NB4 (cell line): Measurements from ENCODE around the gene IFNL2.
"Not testable (repeated sequence)": the region's sequence is repeated elsewhere in the genome, so short reads cannot be mapped to it uniquely, and the experiment has no call there.

Experiments used
- DNase-seq: peaks from one replicate; pipeline ENCODE4 v3.0.0; 2010; ENCODE audit warnings: low read depth
- H3K4me3 ChIP-seq: one replicate; pipeline ENCODE4 v1.5.1; 2011; ENCODE audit warnings: mild to moderate bottlenecking, low read depth, low read length, moderate library complexity
- MYC ChIP-seq: IDR thresholded peaks from 2 replicates; pipeline ENCODE4 v1.6.1; 2011; ENCODE audit warnings: low read depth, low read length
- POLR2A ChIP-seq: IDR thresholded peaks from 2 replicates; pipeline ENCODE4 v1.6.1; 2011; ENCODE audit warnings: mild to moderate bottlenecking; ENCODE audit not compliant: insufficient read length; ENCODE audit errors: extremely low read depth
- TF ChIP-seq, protein P1 (sequence below): IDR thresholded peaks from one replicate; pipeline ENCODE4 v1.5.1; 2012; ENCODE audit warnings: low read depth, low read length
- TF ChIP-seq, protein P2 (sequence below): IDR thresholded peaks from 2 replicates; pipeline ENCODE4 v1.6.1; 2011; ENCODE audit warnings: low read depth, low read length

The IFNL2 gene

DNA sequence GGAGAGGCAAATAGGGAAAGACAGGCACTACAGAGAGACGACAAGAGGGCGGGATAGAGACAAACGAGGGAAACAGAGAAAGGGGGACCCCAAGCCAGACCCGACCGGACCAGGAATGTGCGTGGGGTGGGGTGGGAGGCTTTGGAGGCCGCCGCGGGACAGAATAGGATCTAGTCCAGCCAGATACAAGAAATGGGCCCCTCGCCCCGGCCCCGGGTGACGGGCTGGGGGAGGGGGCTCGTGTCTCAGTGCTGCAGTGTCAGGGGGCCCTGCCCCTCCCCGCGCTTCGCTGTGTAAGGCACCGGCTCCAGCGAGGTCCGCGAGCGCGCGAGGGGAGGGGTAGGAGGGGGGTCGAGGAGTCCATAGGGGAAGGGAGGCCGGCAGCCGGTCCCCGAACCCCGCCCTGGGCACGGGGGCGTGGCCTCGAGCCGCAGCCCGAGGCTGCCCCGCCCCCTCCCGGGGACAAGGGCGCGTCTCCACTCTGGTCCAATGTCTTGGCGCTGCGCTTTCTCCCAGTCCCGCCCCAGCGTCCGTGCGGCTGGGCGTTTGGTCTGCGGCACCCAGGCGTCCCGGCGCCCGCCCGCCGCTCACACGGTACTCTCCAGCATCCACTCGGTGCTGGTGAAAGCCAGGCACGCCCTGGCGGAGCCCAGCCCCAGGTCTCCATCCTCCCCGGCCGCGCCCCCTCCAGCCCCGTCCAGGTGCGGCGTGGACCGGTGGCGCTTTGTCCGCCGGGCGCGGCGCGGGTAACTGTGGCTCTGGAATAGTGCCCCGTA is 39.0 kb downstream of the IFNL2 start:
- H3K4me3 ChIP-seq: no peak overlapping the region
- DNase-seq: no peak

DNA sequence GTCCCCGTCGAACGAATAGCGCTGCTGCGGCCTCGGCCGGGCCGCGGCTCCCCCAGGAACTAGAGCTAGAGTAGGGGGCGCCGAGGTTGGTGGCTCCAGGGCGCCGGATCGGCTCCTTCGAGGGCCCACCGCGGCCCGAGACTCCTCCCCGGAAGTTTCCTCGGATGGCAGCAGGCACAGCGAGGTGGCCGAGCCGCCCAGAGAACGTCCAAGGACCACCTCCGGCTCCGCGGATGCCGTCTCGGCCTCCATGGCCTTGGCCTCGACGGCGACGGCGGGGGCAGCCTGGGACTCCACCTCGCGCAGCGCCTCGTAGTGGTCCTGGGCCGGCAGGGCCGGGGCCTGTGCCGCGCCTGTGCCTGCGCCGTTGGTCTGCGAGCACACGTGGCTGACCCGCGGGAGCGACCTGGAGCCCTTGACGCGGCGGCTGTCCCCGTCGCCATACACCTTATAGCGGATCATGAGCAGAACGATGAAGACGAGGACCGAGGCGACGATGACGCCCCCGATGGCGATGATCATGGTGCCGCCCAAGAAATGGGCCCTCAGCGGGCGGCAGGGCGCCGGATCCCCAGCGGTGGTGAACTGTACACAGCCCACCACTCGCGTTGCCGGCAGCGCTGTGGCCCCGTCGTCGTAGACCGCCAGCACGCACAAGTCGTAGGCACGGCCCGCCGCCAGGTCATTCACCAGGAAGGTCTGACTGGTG is 39.8 kb downstream of the IFNL2 start:
- H3K4me3 ChIP-seq: no peak overlapping the region
- DNase-seq: no peak
- TF ChIP-seq POLR2A: no peak
- TF ChIP-seq MYC: no peak
- TF ChIP-seq, protein P1, sequence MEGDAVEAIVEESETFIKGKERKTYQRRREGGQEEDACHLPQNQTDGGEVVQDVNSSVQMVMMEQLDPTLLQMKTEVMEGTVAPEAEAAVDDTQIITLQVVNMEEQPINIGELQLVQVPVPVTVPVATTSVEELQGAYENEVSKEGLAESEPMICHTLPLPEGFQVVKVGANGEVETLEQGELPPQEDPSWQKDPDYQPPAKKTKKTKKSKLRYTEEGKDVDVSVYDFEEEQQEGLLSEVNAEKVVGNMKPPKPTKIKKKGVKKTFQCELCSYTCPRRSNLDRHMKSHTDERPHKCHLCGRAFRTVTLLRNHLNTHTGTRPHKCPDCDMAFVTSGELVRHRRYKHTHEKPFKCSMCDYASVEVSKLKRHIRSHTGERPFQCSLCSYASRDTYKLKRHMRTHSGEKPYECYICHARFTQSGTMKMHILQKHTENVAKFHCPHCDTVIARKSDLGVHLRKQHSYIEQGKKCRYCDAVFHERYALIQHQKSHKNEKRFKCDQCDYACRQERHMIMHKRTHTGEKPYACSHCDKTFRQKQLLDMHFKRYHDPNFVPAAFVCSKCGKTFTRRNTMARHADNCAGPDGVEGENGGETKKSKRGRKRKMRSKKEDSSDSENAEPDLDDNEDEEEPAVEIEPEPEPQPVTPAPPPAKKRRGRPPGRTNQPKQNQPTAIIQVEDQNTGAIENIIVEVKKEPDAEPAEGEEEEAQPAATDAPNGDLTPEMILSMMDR: no peak
- TF ChIP-seq, protein P2, sequence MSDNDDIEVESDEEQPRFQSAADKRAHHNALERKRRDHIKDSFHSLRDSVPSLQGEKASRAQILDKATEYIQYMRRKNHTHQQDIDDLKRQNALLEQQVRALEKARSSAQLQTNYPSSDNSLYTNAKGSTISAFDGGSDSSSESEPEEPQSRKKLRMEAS: no peak

More for the DNA sequence above, 39.0 kb downstream of the IFNL2 start:
- TF ChIP-seq MYC: no peak
- TF ChIP-seq, protein P2: no peak

GRCh38 chr19:39308531-39309304 is 40.5 kb downstream of the IFNL2 start:
- TF ChIP-seq, protein P2: no peak
- TF ChIP-seq POLR2A (no peak), MYC (no peak)
- TF ChIP-seq, protein P1: no peak
- DNase-seq: no peak
- no peak overlapping the region for H3K4me3 ChIP-seq

DNA sequence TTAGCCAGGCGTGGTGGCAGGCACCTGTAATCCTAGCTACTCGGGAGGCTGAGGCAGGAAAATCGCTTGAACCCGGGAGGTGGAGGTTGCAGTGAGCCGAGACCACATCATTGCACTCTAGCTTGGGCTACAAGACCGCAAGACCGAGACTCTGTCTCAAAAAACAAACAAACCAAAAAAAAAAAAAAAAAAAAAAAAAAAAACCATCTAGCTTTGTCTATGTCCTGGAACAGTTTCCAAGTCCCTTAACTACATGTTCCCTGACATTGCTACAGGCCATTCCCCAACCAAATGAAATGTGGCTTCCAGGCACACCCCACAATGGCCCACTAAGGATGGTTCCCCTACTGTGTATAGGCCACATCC is 41.1 kb downstream of the IFNL2 start:
- not testable (repeated sequence) for H3K4me3 ChIP-seq, DNase-seq

GRCh38 chr19:39310558-39311311 is 42.5 kb downstream of the IFNL2 start:
- no peak overlapping the region for H3K4me3 ChIP-seq
- no peak for TF ChIP-seq POLR2A
- TF ChIP-seq, protein P1: no peak
- TF ChIP-seq, protein P2: no peak
- no peak for TF ChIP-seq MYC
- DNase-seq: peak; percentile 23

GRCh38 chr19:39314016-39314728 is 46.0 kb downstream of the IFNL2 start:
- DNase-seq: no peak
- TF ChIP-seq, protein P2: no peak
- no peak for TF ChIP-seq POLR2A
- no peak overlapping the region for H3K4me3 ChIP-seq
